Urothelium cell line (cell line): Measurements from ENCODE around the gene TPRG1L.

Experiments
- DNase-seq: peaks from one replicate; pipeline ENCODE4 v3.0.0; 2011; ENCODE audit warnings: low spot score, mixed read lengths
- FAIRE-seq: peaks from 2 replicates; lab custom pipeline; 2011; peaks lifted over from hg19 to GRCh38; lab: Jason Lieb, UNC

The TPRG1L gene

DNA sequence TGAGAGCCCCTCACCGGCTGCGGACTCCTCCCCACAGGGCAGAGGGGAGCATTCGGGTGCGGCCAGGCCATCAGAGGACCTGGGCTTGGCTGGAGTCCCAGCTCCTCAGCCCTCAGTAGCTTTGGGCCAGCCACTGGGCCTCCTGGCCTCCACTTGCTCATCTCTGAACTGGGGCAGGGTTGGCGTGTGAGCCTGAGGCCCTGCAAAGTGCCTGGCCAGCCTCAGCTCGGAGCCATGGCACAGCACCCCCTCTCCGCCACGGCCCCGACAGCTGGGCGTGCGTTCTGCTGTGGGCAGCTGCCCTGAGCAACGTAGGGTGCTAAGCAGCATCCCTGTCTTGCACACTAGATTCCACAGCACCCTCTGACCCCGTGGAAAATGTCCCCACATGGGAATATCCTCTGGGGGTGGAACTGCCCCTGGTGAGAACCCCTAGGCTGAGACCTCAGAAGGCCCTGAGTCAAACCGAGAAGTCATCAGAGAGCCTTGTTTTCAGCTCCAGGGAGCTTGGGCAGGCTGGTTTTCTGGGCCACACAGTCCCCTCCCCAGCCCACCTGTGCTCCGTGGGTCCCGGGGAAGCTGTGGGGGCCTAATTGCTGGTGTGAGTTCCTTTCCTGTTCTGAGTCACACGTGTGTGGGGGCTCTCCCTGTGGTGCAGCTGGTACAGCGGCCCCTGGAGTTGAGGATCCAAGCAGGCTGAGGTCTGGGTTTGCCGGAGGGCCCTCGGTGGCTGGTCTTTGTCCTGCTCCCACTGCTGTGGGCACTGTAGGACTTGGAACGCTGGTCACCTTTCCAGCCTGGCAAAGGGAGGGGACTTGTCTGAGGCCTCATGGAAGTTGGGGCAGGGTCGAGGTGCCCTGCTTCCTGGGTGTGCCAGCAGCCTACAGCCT, 52.0 kb downstream of the TPRG1L start:
- DNase-seq (no peak), FAIRE-seq (no peak)

DNA sequence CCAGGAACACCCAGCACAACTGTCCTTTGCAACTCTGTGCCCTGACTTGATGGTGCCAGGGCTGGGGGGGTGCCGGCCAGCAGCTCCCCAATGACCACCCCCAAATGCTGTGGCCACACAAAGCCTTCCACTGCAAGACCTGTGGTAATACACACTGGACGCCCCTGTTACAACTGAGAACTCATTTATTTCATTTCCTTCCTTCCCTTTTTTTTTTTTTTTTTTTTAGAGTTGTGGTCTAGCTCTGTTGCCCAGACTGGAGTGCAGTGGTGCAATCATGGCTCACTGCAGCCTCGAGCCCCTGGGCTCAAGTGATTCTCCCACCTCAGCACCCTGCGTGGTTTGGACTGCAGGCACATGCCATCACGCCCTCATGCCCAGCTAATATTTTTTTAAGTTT, 52.7 kb downstream of the TPRG1L start:
- DNase-seq (no peak), FAIRE-seq (no peak)

- DNase-seq (peak; percentile 13), FAIRE-seq (no peak)
Observed at GRCh38 chr1:3678361-3679097, 53.7 kb downstream of the TPRG1L start.

DNA sequence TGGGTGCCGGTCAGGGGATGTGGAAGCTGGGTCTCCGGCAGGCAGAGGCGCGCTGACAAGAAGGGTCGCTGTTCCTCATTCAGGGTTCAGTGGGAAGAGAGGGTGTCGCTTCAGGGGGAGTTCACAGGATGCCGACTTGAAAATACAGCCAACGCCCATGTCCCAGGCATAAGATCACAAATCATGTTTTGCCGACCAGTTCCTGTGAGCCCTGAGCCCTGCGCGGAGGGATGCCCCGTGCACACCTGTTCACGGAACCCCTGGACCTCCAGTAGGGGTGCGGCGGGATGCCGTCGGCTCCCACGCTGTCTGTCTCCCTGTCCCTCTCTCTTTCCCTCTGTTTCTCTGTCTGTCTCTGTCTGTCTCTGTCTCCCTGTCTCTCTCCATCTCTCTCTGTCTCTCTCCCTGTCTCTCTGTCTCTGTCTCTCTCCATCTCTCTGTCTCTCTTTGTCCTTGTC, 54.3 kb downstream of the TPRG1L start:
- no peak for FAIRE-seq
- DNase-seq = no peak
